SK-N-SH (cell line): ENCODE results near the gene CCDC148. TPM values are rescaled to one million over a fixed set of nuclear protein-coding genes. Genes with fewer than 3 reads are reported as not detected.

Experiments
- CTCF ChIA-PET: fragments of 300-600, 350-600 bp; formaldehyde crosslinking; extraction: SDS; loops from one replicate; lab custom pipeline; 2021; lab: Yijun Ruan, JAX
- POLR2A ChIA-PET: fragments of 350-600 bp; sonication (Branson Sonifier 250); formaldehyde crosslinking; extraction: SDS; loops from one replicate; lab custom pipeline; 2020; ENCODE audit warnings: antibody characterized with exemption, inconsistent platforms; lab: Yijun Ruan, JAX
- DNase-seq: peaks from one replicate; pipeline ENCODE4 v3.0.0; 2012
- H2AFZ ChIP-seq: fragments of 200-600 bp; sonication (generic); 2 replicates; pipeline ENCODE4 v1.8.1; 2016; ENCODE audit warnings: antibody characterized with exemption, mild to moderate bottlenecking, low read depth
- H3F3A ChIP-seq: fragments of 200-600 bp; sonication (generic); replicated peaks from 2 replicates; pipeline ENCODE3; 2016; ENCODE audit warnings: antibody characterized with exemption, mild to moderate bottlenecking; ENCODE audit not compliant: insufficient read depth
- H3K27ac ChIP-seq, 2 experiments: fragments of 200-500 bp in 1 of 2; fragments of 200-600 bp in 1 of 2; sonication (Bioruptor generic) in 1 of 2; sonication (generic), shearing (Covaris generic) in 1 of 2; 2 replicates each; pipeline versions ENCODE4 v1.5.1 to v1.6.1; 2014 to 2016; ENCODE audit warnings: low read depth in 2 of 2, inconsistent platforms in 1 of 2, low read length in 1 of 2, mild to moderate bottlenecking in 1 of 2, mixed read lengths in 1 of 2
- H3K27me3 ChIP-seq: fragments of 200-600 bp; sonication (generic), shearing (Covaris generic); 2 replicates; pipeline ENCODE4 v1.6.1; 2016; ENCODE audit warnings: mixed run types; ENCODE audit not compliant: insufficient read depth
- H3K36me3 ChIP-seq, 2 experiments: fragments of 200-500 bp in 1 of 2; fragments of 200-600 bp in 1 of 2; sonication (Bioruptor generic) in 1 of 2; sonication (generic) in 1 of 2; replicated peaks in 1 of 2; 2 replicates each; pipeline versions ENCODE3 to v1.5.1; 2014 to 2016; ENCODE audit warnings: low read length in 1 of 2, mild to moderate bottlenecking in 1 of 2; ENCODE audit not compliant: insufficient read depth in 2 of 2, control insufficient read depth in 1 of 2
- H3K4me1 ChIP-seq, 2 experiments: fragments of 200-500 bp in 1 of 2; fragments of 200-600 bp in 1 of 2; sonication (Bioruptor generic) in 1 of 2; sonication (generic), shearing (Covaris generic) in 1 of 2; 2 replicates each; pipeline versions ENCODE4 v1.5.1 to v1.6.1; 2014 to 2016; ENCODE audit warnings: low read depth in 1 of 2, low read length in 1 of 2, mixed run types in 1 of 2; ENCODE audit not compliant: insufficient read depth in 2 of 2, control insufficient read depth in 1 of 2
- H3K4me2 ChIP-seq: fragments of 200-600 bp; sonication (generic), shearing (Covaris generic); 2 replicates; pipeline ENCODE4 v1.6.1; 2017; ENCODE audit warnings: mixed run types
- H3K4me3 ChIP-seq, 2 experiments: fragments of 200-500 bp in 1 of 2; fragments of 200-600 bp in 1 of 2; sonication (Bioruptor generic) in 1 of 2; sonication (generic), shearing (Covaris generic) in 1 of 2; 2 replicates each; pipeline versions ENCODE4 v1.5.1 to v1.8.1; 2014 to 2016; ENCODE audit warnings: low read depth in 2 of 2, inconsistent platforms in 1 of 2, low read length in 1 of 2, mild to moderate bottlenecking in 1 of 2, mixed read lengths in 1 of 2, moderate library complexity in 1 of 2
- H3K79me2 ChIP-seq: fragments of 200-600 bp; sonication (generic); 2 replicates; pipeline ENCODE4 v1.8.1; 2017; ENCODE audit warnings: mild to moderate bottlenecking; ENCODE audit not compliant: insufficient read depth
- H3K9ac ChIP-seq: fragments of 200-600 bp; sonication (generic); 2 replicates; pipeline ENCODE4 v1.6.1; 2017; ENCODE audit warnings: mixed run types
- H3K9me2 ChIP-seq: fragments of 200-600 bp; sonication (generic); 2 replicates; pipeline ENCODE4 v1.6.1; 2017; ENCODE audit warnings: mixed run types
- H3K9me3 ChIP-seq: fragments of 200-600 bp; sonication (generic); 2 replicates; pipeline ENCODE4 v1.6.1; 2017; ENCODE audit warnings: mixed run types, mild to moderate bottlenecking, moderate library complexity
- H4K20me1 ChIP-seq: fragments of 200-600 bp; sonication (generic); 2 replicates; pipeline ENCODE4 v1.6.1; 2017; ENCODE audit warnings: mild to moderate bottlenecking, mixed run types; ENCODE audit not compliant: insufficient read depth
- CHD2 ChIP-seq: fragments of 150-350 bp; IDR thresholded peaks from 2 replicates; pipeline ENCODE4 v1.6.1; 2018; ENCODE audit warnings: low read length; ENCODE audit not compliant: partially characterized antibody
- ELF1 ChIP-seq: IDR thresholded peaks from 2 replicates; pipeline ENCODE4 v1.4.0; 2012
- EZH2phosphoT487 ChIP-seq: fragments of 200-600 bp; sonication (generic); IDR thresholded peaks from 2 replicates; pipeline ENCODE4 v1.6.1; 2017; ENCODE audit warnings: low read depth, mixed run types, mild to moderate bottlenecking, antibody characterized with exemption, moderate library complexity, borderline replicate concordance
- FOXJ3 ChIP-seq: sonication (generic); formaldehyde crosslinking; IDR thresholded peaks from 2 replicates; pipeline ENCODE4 v1.5.1; 2020; ENCODE audit warnings: mild to moderate bottlenecking, missing genetic modification reagents
- FOXM1 ChIP-seq: IDR thresholded peaks from 2 replicates; pipeline ENCODE4 v1.4.0; 2012; ENCODE audit warnings: low read depth, mild to moderate bottlenecking
- MXI1 ChIP-seq: IDR thresholded peaks from 2 replicates; pipeline ENCODE4 v1.6.1; 2012; ENCODE audit warnings: mild to moderate bottlenecking, low read depth, low read length, improper control_type of control experiment
- RAD21 ChIP-seq: IDR thresholded peaks from 2 replicates; pipeline ENCODE4 v1.6.1; 2012; ENCODE audit warnings: mild to moderate bottlenecking, low read length
- RCOR1 ChIP-seq: fragments of 150-350 bp; IDR thresholded peaks from 2 replicates; pipeline ENCODE4 v1.6.1; 2017; ENCODE audit warnings: antibody characterized with exemption, low read length
- SMC3 ChIP-seq: IDR thresholded peaks from 2 replicates; pipeline ENCODE4 v1.6.1; 2012; ENCODE audit warnings: low read depth, low read length, improper control_type of control experiment
- TAF1 ChIP-seq: IDR thresholded peaks from 2 replicates; pipeline ENCODE4 v1.6.1; 2012; ENCODE audit warnings: low read depth, mild to moderate bottlenecking, low read length, moderate library complexity, borderline replicate concordance
- TCF12 ChIP-seq: IDR thresholded peaks from 2 replicates; pipeline ENCODE4 v1.4.0; 2012
- TEAD4 ChIP-seq: IDR thresholded peaks from 2 replicates; pipeline ENCODE4 v1.4.0; 2012; ENCODE audit warnings: mild to moderate bottlenecking, borderline replicate concordance; ENCODE audit not compliant: insufficient read depth
- YY1 ChIP-seq: IDR thresholded peaks from 2 replicates; pipeline ENCODE4 v1.4.0; 2012; ENCODE audit warnings: low read depth, mild to moderate bottlenecking
- WGBS: methylation state at CpG from one replicate; pipeline ENCODE4 v1.1.6; 2017; ENCODE audit warnings: low lambda C conversion rate; 5-methylcytosine and 5-hydroxymethylcytosine counted together
- polyA plus RNA-seq, 3 experiments: library from polyadenylated mRNA; depleted of rRNA; stranded (reverse); fragments of >200 nt; gene quantifications; 2 replicates each; pipeline ENCODE4 v1.2.3, GENCODE V29; 2012
- TF ChIP-seq, protein P1 (sequence below): IDR thresholded peaks from 2 replicates; pipeline ENCODE4 v1.4.0; 2012; ENCODE audit warnings: low read depth, borderline replicate concordance
- TF ChIP-seq, protein P2 (sequence below): IDR thresholded peaks from 2 replicates; pipeline ENCODE4 v1.6.1; 2012; ENCODE audit warnings: mild to moderate bottlenecking, low read depth, low read length, moderate library complexity
- TF ChIP-seq, protein P3 (sequence below): fragments of 200-600 bp; sonication (generic); IDR thresholded peaks from 2 replicates; pipeline ENCODE4 v1.6.1; 2017; ENCODE audit warnings: antibody characterized with exemption, mild to moderate bottlenecking, moderate library complexity
- TF ChIP-seq, protein P4 (sequence below): IDR thresholded peaks from 2 replicates; pipeline ENCODE4; 2012
- TF ChIP-seq, protein P5 (sequence below): IDR thresholded peaks from 2 replicates; pipeline ENCODE4 v1.4.0; 2012; ENCODE audit warnings: low read depth

CCDC148 gene
- polyA plus RNA-seq, 1 of the 3 experiments (the other 2 are of a cell fraction): 0.18 TPM

DNA sequence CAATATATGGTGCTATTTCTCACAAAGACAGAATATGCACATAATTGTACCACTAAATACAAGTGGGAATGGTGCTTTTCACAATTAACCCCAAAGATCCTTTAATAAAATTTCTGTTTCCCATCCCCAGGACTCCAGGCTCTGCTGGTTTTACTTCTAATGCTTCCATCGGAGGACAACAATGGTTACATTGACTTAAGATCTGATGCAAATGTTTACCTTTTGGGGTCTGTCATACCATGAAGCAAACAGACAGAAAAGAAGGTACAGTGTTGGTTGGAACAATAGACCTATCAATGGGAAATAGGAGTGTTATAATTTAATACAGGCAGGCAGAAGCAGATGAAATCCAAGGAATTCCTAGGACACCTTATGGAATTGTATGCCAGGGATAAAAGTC is 249.2 kb downstream of the CCDC148 start:
- Histone ChIP-seq H4K20me1 (no peaks in the 10 kb centered on the region), H3K9me3 (no peaks in the 10 kb centered on the region), H3K9ac (no peak overlapping the region), H3K79me2 (no peaks in the 10 kb centered on the region), H3F3A (no peaks in the 10 kb centered on the region), H3K27ac (no peak overlapping the region), H3K4me2 (no peak overlapping the region), H3K4me3 (no peak overlapping the region), H3K9me2 (no peaks in the 10 kb centered on the region), H3K36me3 (no peaks in the 10 kb centered on the region), H2AFZ (no peak overlapping the region), H3K4me1 (peaks cover 0 to 10% of the 10 kb centered on the region in 2 experiments; a peak in 2 of 4 replicates), H3K27me3 (no peaks in the 10 kb centered on the region)
- TF ChIP-seq SMC3: no peak
- TF ChIP-seq, protein P1, sequence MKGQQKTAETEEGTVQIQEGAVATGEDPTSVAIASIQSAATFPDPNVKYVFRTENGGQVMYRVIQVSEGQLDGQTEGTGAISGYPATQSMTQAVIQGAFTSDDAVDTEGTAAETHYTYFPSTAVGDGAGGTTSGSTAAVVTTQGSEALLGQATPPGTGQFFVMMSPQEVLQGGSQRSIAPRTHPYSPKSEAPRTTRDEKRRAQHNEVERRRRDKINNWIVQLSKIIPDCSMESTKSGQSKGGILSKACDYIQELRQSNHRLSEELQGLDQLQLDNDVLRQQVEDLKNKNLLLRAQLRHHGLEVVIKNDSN: no peak
- TF ChIP-seq FOXJ3 (CRISPR knock-in tag): no peak
- no peak for TF ChIP-seq FOXM1
- TF ChIP-seq, protein P2, sequence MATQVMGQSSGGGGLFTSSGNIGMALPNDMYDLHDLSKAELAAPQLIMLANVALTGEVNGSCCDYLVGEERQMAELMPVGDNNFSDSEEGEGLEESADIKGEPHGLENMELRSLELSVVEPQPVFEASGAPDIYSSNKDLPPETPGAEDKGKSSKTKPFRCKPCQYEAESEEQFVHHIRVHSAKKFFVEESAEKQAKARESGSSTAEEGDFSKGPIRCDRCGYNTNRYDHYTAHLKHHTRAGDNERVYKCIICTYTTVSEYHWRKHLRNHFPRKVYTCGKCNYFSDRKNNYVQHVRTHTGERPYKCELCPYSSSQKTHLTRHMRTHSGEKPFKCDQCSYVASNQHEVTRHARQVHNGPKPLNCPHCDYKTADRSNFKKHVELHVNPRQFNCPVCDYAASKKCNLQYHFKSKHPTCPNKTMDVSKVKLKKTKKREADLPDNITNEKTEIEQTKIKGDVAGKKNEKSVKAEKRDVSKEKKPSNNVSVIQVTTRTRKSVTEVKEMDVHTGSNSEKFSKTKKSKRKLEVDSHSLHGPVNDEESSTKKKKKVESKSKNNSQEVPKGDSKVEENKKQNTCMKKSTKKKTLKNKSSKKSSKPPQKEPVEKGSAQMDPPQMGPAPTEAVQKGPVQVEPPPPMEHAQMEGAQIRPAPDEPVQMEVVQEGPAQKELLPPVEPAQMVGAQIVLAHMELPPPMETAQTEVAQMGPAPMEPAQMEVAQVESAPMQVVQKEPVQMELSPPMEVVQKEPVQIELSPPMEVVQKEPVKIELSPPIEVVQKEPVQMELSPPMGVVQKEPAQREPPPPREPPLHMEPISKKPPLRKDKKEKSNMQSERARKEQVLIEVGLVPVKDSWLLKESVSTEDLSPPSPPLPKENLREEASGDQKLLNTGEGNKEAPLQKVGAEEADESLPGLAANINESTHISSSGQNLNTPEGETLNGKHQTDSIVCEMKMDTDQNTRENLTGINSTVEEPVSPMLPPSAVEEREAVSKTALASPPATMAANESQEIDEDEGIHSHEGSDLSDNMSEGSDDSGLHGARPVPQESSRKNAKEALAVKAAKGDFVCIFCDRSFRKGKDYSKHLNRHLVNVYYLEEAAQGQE: no peak
- TF ChIP-seq TAF1: no peak
- TF ChIP-seq RAD21: no peak
- TF ChIP-seq, protein P3, sequence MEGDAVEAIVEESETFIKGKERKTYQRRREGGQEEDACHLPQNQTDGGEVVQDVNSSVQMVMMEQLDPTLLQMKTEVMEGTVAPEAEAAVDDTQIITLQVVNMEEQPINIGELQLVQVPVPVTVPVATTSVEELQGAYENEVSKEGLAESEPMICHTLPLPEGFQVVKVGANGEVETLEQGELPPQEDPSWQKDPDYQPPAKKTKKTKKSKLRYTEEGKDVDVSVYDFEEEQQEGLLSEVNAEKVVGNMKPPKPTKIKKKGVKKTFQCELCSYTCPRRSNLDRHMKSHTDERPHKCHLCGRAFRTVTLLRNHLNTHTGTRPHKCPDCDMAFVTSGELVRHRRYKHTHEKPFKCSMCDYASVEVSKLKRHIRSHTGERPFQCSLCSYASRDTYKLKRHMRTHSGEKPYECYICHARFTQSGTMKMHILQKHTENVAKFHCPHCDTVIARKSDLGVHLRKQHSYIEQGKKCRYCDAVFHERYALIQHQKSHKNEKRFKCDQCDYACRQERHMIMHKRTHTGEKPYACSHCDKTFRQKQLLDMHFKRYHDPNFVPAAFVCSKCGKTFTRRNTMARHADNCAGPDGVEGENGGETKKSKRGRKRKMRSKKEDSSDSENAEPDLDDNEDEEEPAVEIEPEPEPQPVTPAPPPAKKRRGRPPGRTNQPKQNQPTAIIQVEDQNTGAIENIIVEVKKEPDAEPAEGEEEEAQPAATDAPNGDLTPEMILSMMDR: no peak
- TF ChIP-seq, protein P4, sequence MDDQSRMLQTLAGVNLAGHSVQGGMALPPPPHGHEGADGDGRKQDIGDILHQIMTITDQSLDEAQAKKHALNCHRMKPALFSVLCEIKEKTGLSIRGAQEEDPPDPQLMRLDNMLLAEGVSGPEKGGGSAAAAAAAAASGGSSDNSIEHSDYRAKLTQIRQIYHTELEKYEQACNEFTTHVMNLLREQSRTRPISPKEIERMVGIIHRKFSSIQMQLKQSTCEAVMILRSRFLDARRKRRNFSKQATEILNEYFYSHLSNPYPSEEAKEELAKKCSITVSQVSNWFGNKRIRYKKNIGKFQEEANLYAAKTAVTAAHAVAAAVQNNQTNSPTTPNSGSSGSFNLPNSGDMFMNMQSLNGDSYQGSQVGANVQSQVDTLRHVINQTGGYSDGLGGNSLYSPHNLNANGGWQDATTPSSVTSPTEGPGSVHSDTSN: no peak
- no peak for TF ChIP-seq RCOR1
- TF ChIP-seq TEAD4: no peak
- no peak for TF ChIP-seq MXI1
- TF ChIP-seq ELF1: no peak
- TF ChIP-seq CHD2: no peak
- TF ChIP-seq YY1: no peak
- no peak for TF ChIP-seq EZH2phosphoT487
- TF ChIP-seq, protein P5, sequence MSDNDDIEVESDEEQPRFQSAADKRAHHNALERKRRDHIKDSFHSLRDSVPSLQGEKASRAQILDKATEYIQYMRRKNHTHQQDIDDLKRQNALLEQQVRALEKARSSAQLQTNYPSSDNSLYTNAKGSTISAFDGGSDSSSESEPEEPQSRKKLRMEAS: no peak
- no peak for TF ChIP-seq TCF12
- CTCF ChIA-PET: no interaction called here
- no peak for DNase-seq
- 80% methylated on average over 1 of the region's 1 CpG for WGBS
- POLR2A ChIA-PET: no interaction called here
